HG02885 (cell line): ENCODE data around the gene NPY.

Source experiments
- ATAC-seq: cut with Tn5 transposase; IDR thresholded peaks from one replicate; pipeline ENCODE4 v1.9.1; 2021; ENCODE audit warnings: mild to moderate bottlenecking; ENCODE audit not compliant: unreplicated experiment, poor library complexity

NPY gene

GRCh38 chr7:24312588-24312987, 28.6 kb downstream of the NPY start:
- ATAC-seq: no peak

- ATAC-seq: no peak
Observed at GRCh38 chr7:24313777-24314176, 29.8 kb downstream of the NPY start.

GRCh38 chr7:24316340-24316739, 32.4 kb downstream of the NPY start:
- ATAC-seq: no peak

GRCh38 chr7:24318326-24318725, 34.3 kb downstream of the NPY start:
- no peak for ATAC-seq

- no peak for ATAC-seq
Observed at GRCh38 chr7:24319209-24319608, 35.2 kb downstream of the NPY start.

GRCh38 chr7:24323961-24324480, 40.0 kb downstream of the NPY start:
- no peak for ATAC-seq

- ATAC-seq: peak; percentile 86
Observed at GRCh38 chr7:24325708-24326107, 41.7 kb downstream of the NPY start.

GRCh38 chr7:24328050-24328449, 44.1 kb downstream of the NPY start:
- ATAC-seq: no peak

GRCh38 chr7:24328894-24329293, 44.9 kb downstream of the NPY start:
- no peak for ATAC-seq

- ATAC-seq: no peak
Observed at GRCh38 chr7:24334012-24334411, 50.0 kb downstream of the NPY start.

GRCh38 chr7:24334627-24335026, 50.6 kb downstream of the NPY start:
- ATAC-seq: no peak

- ATAC-seq: no peak
Observed at GRCh38 chr7:24336461-24336860, 52.5 kb downstream of the NPY start.

- ATAC-seq: no peak
Observed at GRCh38 chr7:24337180-24337579, 53.2 kb downstream of the NPY start.

GRCh38 chr7:24339575-24339974, 55.6 kb downstream of the NPY start:
- no peak for ATAC-seq

- ATAC-seq: no peak
Observed at GRCh38 chr7:24340727-24341126, 56.7 kb downstream of the NPY start.
